B cell (primary cell): ENCODE measurements around the gene SDK2. TPM values are rescaled to one million over a fixed set of nuclear protein-coding genes. Genes with fewer than 3 reads are reported as not detected.
A peak's percentile ranks its signal among the peaks of the same experiment; 100 is the strongest.

ENCODE experiments used
- ATAC-seq: fragments of 200-7000 bp; cut with Tn5 transposase; one replicate; pipeline ENCODE4 v1.10.0; 2021; ENCODE audit warnings: low read depth, mild to moderate bottlenecking, moderate number of reproducible peaks, moderate library complexity
- CTCF ChIA-PET: fragments of 350-600 bp; sonication (Branson Sonifier 250); formaldehyde crosslinking; loops from one replicate; lab custom pipeline; 2021; ENCODE audit warnings: antibody characterized with exemption, inconsistent platforms; lab: Charles Lee
- POLR2A ChIA-PET: fragments of 350-600 bp; sonication (Branson Sonifier 250); formaldehyde crosslinking; loops from one replicate; lab custom pipeline; 2021; ENCODE audit warnings: antibody characterized with exemption; lab: Charles Lee
- DNase-seq: peaks from one replicate; pipeline ENCODE4 v3.0.0; 2013
- H2AFZ ChIP-seq: 2 replicates; pipeline ENCODE4 v1.6.1; 2012; ENCODE audit warnings: mild to moderate bottlenecking, low read depth, low read length; ENCODE audit not compliant: insufficient read depth, poor library complexity, severe bottlenecking
- H3K27ac ChIP-seq, 2 donors: 1 replicate in 1 of 2; 2 replicates in 1 of 2; pipeline ENCODE4 v1.5.1; 2012 to 2013; ENCODE audit warnings: low read length in 2 of 2, mild to moderate bottlenecking in 2 of 2, moderate library complexity in 1 of 2
- H3K27me3 ChIP-seq, 4 experiments: fragments of 200-600 bp in 1 of 4; sonication (generic) in 1 of 4; replicated peaks in 1 of 4; 1 replicate in 2 of 4; 2 replicates in 2 of 4; pipeline versions ENCODE4 v1.6.1 to v1.7.0; 2013 to 2016; ENCODE audit warnings: low read length in 3 of 4, mild to moderate bottlenecking in 2 of 4, mixed read lengths in 1 of 4, moderate library complexity in 1 of 4; ENCODE audit not compliant: insufficient read depth in 4 of 4, control insufficient read depth in 3 of 4; ENCODE audit errors: control extremely low read depth in 1 of 4
- H3K36me3 ChIP-seq, 2 experiments: replicated peaks in 1 of 2; 1 replicate in 1 of 2; 2 replicates in 1 of 2; pipeline versions ENCODE4 v1.6.1 to v1.7.1; 2013; ENCODE audit warnings: low read length in 1 of 2; ENCODE audit not compliant: insufficient read depth in 2 of 2, control insufficient read depth in 1 of 2; ENCODE audit errors: control extremely low read depth in 1 of 2, extremely low read depth in 1 of 2
- H3K4me1 ChIP-seq, 2 donors: fragments of 200-600 bp in 1 of 2; sonication (generic) in 1 of 2; 1 replicate in 1 of 2; 2 replicates in 1 of 2; pipeline versions ENCODE4 v1.5.1 to v1.6.1; 2013 to 2017; ENCODE audit warnings: low read length in 2 of 2; ENCODE audit not compliant: control insufficient read depth in 2 of 2, insufficient read depth in 2 of 2
- H3K4me2 ChIP-seq: replicated peaks from 2 replicates; pipeline ENCODE3; 2012; ENCODE audit warnings: mild to moderate bottlenecking, low read depth, low read length; ENCODE audit not compliant: poor library complexity, severe bottlenecking
- H3K4me3 ChIP-seq, 5 experiments: fragments of 200-600 bp in 1 of 5; sonication (generic) in 1 of 5; 1 replicate in 3 of 5; 2 replicates in 2 of 5; pipeline versions ENCODE4 v1.5.1 to v1.7.0; 2011 to 2016; ENCODE audit warnings: low read length in 4 of 5, mild to moderate bottlenecking in 4 of 5, low read depth in 2 of 5, control low read depth in 1 of 5, moderate library complexity in 1 of 5; ENCODE audit not compliant: insufficient read depth in 1 of 5; ENCODE audit errors: control extremely low read depth in 1 of 5, extremely low read depth in 1 of 5
- H3K79me2 ChIP-seq: fragments of 200-600 bp; sonication (generic); one replicate; pipeline ENCODE4 v1.6.0; 2016; ENCODE audit warnings: low read length; ENCODE audit not compliant: control insufficient read depth, insufficient read depth
- H3K9ac ChIP-seq: fragments of 200-600 bp; sonication (generic); 2 replicates; pipeline ENCODE4 v1.6.1; 2017; ENCODE audit warnings: mild to moderate bottlenecking, low read length, moderate library complexity
- H3K9me3 ChIP-seq, 3 donors: one replicate each; pipeline versions ENCODE4 v1.6.1 to v1.7.1; 2013; ENCODE audit warnings: low read length in 2 of 3; ENCODE audit not compliant: control insufficient read depth in 2 of 3, insufficient read depth in 1 of 3; ENCODE audit errors: control extremely low read depth in 1 of 3
- H4K20me1 ChIP-seq: 2 replicates; pipeline ENCODE4 v1.6.0; 2012; ENCODE audit warnings: mild to moderate bottlenecking, low read length; ENCODE audit not compliant: insufficient read depth, control insufficient read depth, poor library complexity, severe bottlenecking
- H3K27ac Mint-ChIP-seq: one replicate; pipeline ENCODE4 v1.8.0; 2021; ENCODE audit warnings: mixed read lengths
- H3K27me3 Mint-ChIP-seq: one replicate; pipeline ENCODE4 v1.8.0; 2021; ENCODE audit warnings: mixed read lengths
- H3K4me1 Mint-ChIP-seq: one replicate; pipeline ENCODE4 v1.8.0; 2021; ENCODE audit warnings: mixed read lengths
- H3K4me3 Mint-ChIP-seq: one replicate; pipeline ENCODE4 v1.8.0; 2021; ENCODE audit warnings: mixed read lengths
- H3K9me3 Mint-ChIP-seq: one replicate; pipeline ENCODE4 v1.8.0; 2022; ENCODE audit warnings: mixed read lengths; ENCODE audit not compliant: insufficient read depth
- EZH2 ChIP-seq: IDR thresholded peaks from 2 replicates; pipeline ENCODE4 v1.6.1; 2012; ENCODE audit warnings: borderline replicate concordance, low read depth, mild to moderate bottlenecking, moderate library complexity, low read length; ENCODE audit not compliant: insufficient read depth, poor library complexity, severe bottlenecking
- WGBS: methylation state at CpG from one replicate; pipeline ENCODE4 v1.1.5; 2013; ENCODE audit warnings: missing lambda C conversion rate; ENCODE audit not compliant: insufficient coverage; 5-methylcytosine and 5-hydroxymethylcytosine counted together
- intact Hi-C: fragments of 100-400 bp; cut with micrococcal nuclease; formaldehyde crosslinking; loops from one replicate; pipeline ENCODE4 v1.10.0; 2022
- polyA plus RNA-seq: library from polyadenylated mRNA; depleted of rRNA; stranded (reverse); fragments of >200 nt; gene quantifications from 2 replicates; pipeline ENCODE4 v1.2.3, GENCODE V29; 2012
- total RNA-seq, 2 donors: library from RNA; stranded (reverse); fragments of 120-200 nt in 1 of 2; gene quantifications; 1 replicate in 1 of 2; 2 replicates in 1 of 2; pipeline versions ENCODE4 v1.2.3 to v1.2.4, GENCODE V29; 2013 to 2022
- TF ChIP-seq, protein P1 (sequence below): fragments of 200-600 bp; IDR thresholded peaks from one replicate; pipeline ENCODE4 v1.8.0; 2022; ENCODE audit warnings: antibody characterized with exemption, mild to moderate bottlenecking

The SDK2 gene
- total and polyA plus RNA-seq, 2 donors (not counting 1 experiment from before 2014, with no cell fraction given): 3.2 to 13.0 TPM

DNA sequence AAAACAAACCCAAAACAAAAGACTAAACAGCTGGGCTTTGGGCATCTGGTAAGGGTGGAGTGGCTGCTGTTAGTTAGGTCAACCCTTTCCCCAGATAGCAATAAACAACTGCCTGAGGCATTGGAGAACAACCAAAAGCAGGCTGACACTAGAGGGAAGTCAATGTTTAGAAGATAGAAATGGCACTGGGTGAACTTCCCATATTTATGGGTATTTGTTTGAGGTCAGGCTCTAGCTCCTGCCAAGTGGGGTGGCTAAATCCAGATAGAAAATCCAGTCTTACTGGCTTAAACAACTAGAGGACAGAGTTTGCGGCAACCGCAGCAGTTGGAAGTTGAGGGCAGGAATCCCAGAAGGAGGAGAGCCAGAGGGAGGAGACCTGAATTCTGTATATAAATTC, 79.4 kb downstream of the SDK2 start:
- CTCF ChIA-PET: interaction anchor here (0.7 to 4.8 kb wide), 6 partner anchors 19 to 175 kb away, joined by 3 to 38 read pairs (median 4); partner anchors contain the start of gene SDK2
- no peak for ATAC-seq
- no CpG with 5 or more reads among the region's 2 CpGs for WGBS

DNA sequence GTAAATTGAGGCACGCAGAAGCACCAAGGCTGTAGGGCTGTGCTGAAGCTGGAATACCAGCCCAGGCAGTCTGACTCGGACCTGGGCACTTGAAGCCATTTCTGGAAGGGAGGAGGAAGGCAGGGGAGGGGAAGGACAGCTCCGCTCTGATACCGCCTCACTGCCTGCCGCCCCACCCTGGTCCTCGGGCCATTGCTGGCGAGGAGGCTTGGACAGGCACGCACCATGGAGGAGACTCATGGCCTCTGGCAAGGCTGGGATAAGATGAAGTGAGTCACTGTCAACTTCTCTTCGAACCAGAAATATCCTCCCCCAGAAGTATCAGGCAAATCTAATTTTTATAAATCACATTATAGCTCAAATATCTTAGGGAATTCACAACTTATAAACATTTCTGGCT, 81.3 kb downstream of the SDK2 start:
- Mint-ChIP-seq H3K27me3 (no peaks in the 10 kb centered on the region), H3K4me1 (peaks cover 34% of the 10 kb centered on the region), H3K27ac (no peak overlapping the region), H3K9me3 (no peaks in the 10 kb centered on the region), H3K4me3 (no peak overlapping the region)
- Histone ChIP-seq H4K20me1 (peaks cover 4% of the 10 kb centered on the region), H3K9me3 (peaks cover 0 to 5% (median 0%) of the 10 kb centered on the region in 3 donors), H3K4me1 (peaks cover 23 to 30% of the 10 kb centered on the region in 2 donors), H3K27ac (no peak overlapping the region), H3K4me3 (no peak overlapping the region), H3K9ac (no peak overlapping the region), H3K36me3 (no peaks in the 10 kb centered on the region), H2AFZ (no peak overlapping the region), H3K79me2 (peaks cover 63% of the 10 kb centered on the region), H3K27me3 (no peaks in the 10 kb centered on the region), H3K4me2 (no peak overlapping the region)
- DNase-seq (no peak), ATAC-seq (no peak)
- CTCF ChIA-PET: interaction anchor here (0.6 kb wide), 1 partner anchor 49 kb away, joined by 3 read pairs; no protein-coding TSS in a partner anchor
- TF ChIP-seq, protein P1, sequence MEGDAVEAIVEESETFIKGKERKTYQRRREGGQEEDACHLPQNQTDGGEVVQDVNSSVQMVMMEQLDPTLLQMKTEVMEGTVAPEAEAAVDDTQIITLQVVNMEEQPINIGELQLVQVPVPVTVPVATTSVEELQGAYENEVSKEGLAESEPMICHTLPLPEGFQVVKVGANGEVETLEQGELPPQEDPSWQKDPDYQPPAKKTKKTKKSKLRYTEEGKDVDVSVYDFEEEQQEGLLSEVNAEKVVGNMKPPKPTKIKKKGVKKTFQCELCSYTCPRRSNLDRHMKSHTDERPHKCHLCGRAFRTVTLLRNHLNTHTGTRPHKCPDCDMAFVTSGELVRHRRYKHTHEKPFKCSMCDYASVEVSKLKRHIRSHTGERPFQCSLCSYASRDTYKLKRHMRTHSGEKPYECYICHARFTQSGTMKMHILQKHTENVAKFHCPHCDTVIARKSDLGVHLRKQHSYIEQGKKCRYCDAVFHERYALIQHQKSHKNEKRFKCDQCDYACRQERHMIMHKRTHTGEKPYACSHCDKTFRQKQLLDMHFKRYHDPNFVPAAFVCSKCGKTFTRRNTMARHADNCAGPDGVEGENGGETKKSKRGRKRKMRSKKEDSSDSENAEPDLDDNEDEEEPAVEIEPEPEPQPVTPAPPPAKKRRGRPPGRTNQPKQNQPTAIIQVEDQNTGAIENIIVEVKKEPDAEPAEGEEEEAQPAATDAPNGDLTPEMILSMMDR: no peak
- TF ChIP-seq EZH2: no peak
- WGBS: 92% methylated on average over 6 of the region's 9 CpGs
- intact Hi-C loops: no loop called here
- POLR2A ChIA-PET: no interaction called here

More for the DNA sequence above, 79.4 kb downstream of the SDK2 start:
- H3K4me2 ChIP-seq: peak overlapping the region; percentile 19
- no peaks in the 10 kb centered on the region for H3K36me3 ChIP-seq
- H3K9me3 ChIP-seq: peaks cover 0 to 5% (median 0%) of the 10 kb centered on the region in 3 donors
- H2AFZ ChIP-seq: no peak overlapping the region
- H3K4me3 ChIP-seq: no peak overlapping the region
- peak overlapping the region in 1 of 2 donors; percentile 37 for H3K27ac ChIP-seq
- no peaks in the 10 kb centered on the region for H3K9me3 Mint-ChIP-seq
- POLR2A ChIA-PET: no interaction called here
- H3K4me3 Mint-ChIP-seq: no peak overlapping the region
- peaks cover under 1% of the 10 kb centered on the region for H4K20me1 ChIP-seq
- no peaks in the 10 kb centered on the region for H3K27me3 ChIP-seq
- peaks cover 31 to 37% of the 10 kb centered on the region in 2 donors for H3K4me1 ChIP-seq
- DNase-seq: no peak
- intact Hi-C loops: no loop called here
- H3K9ac ChIP-seq: no peak overlapping the region
- peak overlapping the region; percentile 21 for H3K27ac Mint-ChIP-seq
- TF ChIP-seq, protein P1: no peak
- TF ChIP-seq EZH2: no peak
- no peaks in the 10 kb centered on the region for H3K27me3 Mint-ChIP-seq
- H3K79me2 ChIP-seq: peaks cover 51% of the 10 kb centered on the region
- H3K4me1 Mint-ChIP-seq: peaks cover 39% of the 10 kb centered on the region
